GM23338 (cell line): ENCODE data around the gene RBM45. TPM values are rescaled to one million over a fixed set of nuclear protein-coding genes. Genes with fewer than 3 reads are reported as not detected.

ENCODE experiments used
- ATAC-seq: fragments of 200-7000 bp; cut with Tn5 transposase; 3 replicates; pipeline ENCODE4 v1.9.1; 2020
- DNase-seq: peaks from one replicate; pipeline ENCODE4 v3.0.0-alpha.2; 2015; ENCODE audit warnings: low spot score
- H2AFZ ChIP-seq: fragments of 200-600 bp; sonication (generic); 2 replicates; pipeline ENCODE4 v1.8.0; 2016; ENCODE audit warnings: antibody characterized with exemption, mild to moderate bottlenecking, moderate library complexity
- H3F3A ChIP-seq: fragments of 200-600 bp; sonication (generic); replicated peaks from 2 replicates; pipeline ENCODE4 v1.8.0; 2017; ENCODE audit warnings: antibody characterized with exemption, mixed run types, low read depth
- H3K27ac ChIP-seq: fragments of 200-600 bp; sonication (generic); 2 replicates; pipeline ENCODE4 v1.6.1; 2016; ENCODE audit warnings: low read depth
- H3K27me3 ChIP-seq: fragments of 200-600 bp; sonication (generic); 2 replicates; pipeline ENCODE4 v1.8.0; 2016; ENCODE audit warnings: mild to moderate bottlenecking, mixed run types, moderate library complexity; ENCODE audit not compliant: insufficient read depth
- H3K36me3 ChIP-seq: fragments of 200-600 bp; sonication (generic); 2 replicates; pipeline ENCODE4 v1.8.0; 2016; ENCODE audit warnings: mild to moderate bottlenecking; ENCODE audit not compliant: insufficient read depth
- H3K4me1 ChIP-seq: fragments of 200-600 bp; sonication (generic); 2 replicates; pipeline ENCODE4 v1.8.0; 2016; ENCODE audit warnings: mild to moderate bottlenecking, moderate library complexity; ENCODE audit not compliant: insufficient read depth
- H3K4me2 ChIP-seq: fragments of 200-600 bp; sonication (generic); 2 replicates; pipeline ENCODE4 v1.7.1; 2017; ENCODE audit warnings: mixed run types
- H3K4me3 ChIP-seq: fragments of 200-600 bp; sonication (generic); 2 replicates; pipeline ENCODE4 v1.6.1; 2016; ENCODE audit warnings: mixed run types
- H3K79me2 ChIP-seq: fragments of 200-600 bp; sonication (generic); replicated peaks from 2 replicates; pipeline ENCODE4 v1.8.0; 2017; ENCODE audit warnings: mild to moderate bottlenecking; ENCODE audit not compliant: insufficient read depth
- H3K9me2 ChIP-seq: fragments of 200-600 bp; sonication (generic); 2 replicates; pipeline ENCODE4 v1.8.0; 2017; ENCODE audit not compliant: insufficient read depth
- H4K20me1 ChIP-seq: fragments of 200-600 bp; sonication (generic); replicated peaks from 2 replicates; pipeline ENCODE4 v1.8.0; 2017; ENCODE audit warnings: mild to moderate bottlenecking; ENCODE audit not compliant: insufficient read depth
- H3K27ac Mint-ChIP-seq: 2 replicates; pipeline ENCODE4 v1.8.0; 2020; ENCODE audit warnings: inconsistent platforms, mild to moderate bottlenecking, moderate library complexity, mixed read lengths
- H3K27me3 Mint-ChIP-seq: 3 replicates; pipeline ENCODE4 v1.8.0; 2022; ENCODE audit warnings: low read depth, mild to moderate bottlenecking, moderate library complexity, mixed read lengths, inconsistent platforms; ENCODE audit not compliant: insufficient read depth, poor library complexity
- H3K36me3 Mint-ChIP-seq: 3 replicates; pipeline ENCODE4 v1.8.0; 2021; ENCODE audit warnings: low read depth, mild to moderate bottlenecking, inconsistent platforms, moderate library complexity, mixed read lengths
- H3K4me1 Mint-ChIP-seq: 3 replicates; pipeline ENCODE4 v1.8.0; 2020; ENCODE audit warnings: mild to moderate bottlenecking, inconsistent platforms, mixed read lengths
- H3K4me3 Mint-ChIP-seq: 3 replicates; pipeline ENCODE4 v1.8.0; 2021; ENCODE audit warnings: moderate library complexity, mild to moderate bottlenecking, inconsistent platforms, mixed read lengths
- H3K9me3 Mint-ChIP-seq: 3 replicates; pipeline ENCODE4 v1.8.0; 2020; ENCODE audit warnings: moderate library complexity, mild to moderate bottlenecking, inconsistent platforms, mixed read lengths
- EZH2 ChIP-seq: fragments of 200-600 bp; sonication (generic); IDR thresholded peaks from one replicate; pipeline ENCODE4 v1.8.0; 2017; ENCODE audit warnings: antibody characterized with exemption, mild to moderate bottlenecking, low read depth; ENCODE audit not compliant: unreplicated experiment
- EZH2phosphoT487 ChIP-seq: fragments of 200-600 bp; sonication (generic); IDR thresholded peaks from one replicate; pipeline ENCODE4 v1.8.1; 2018; ENCODE audit warnings: antibody characterized with exemption; ENCODE audit not compliant: unreplicated experiment
- POLR2AphosphoS5 ChIP-seq: IDR thresholded peaks from 2 replicates; pipeline ENCODE4 v1.6.1; 2016; ENCODE audit warnings: antibody characterized with exemption, low read depth
- polyA plus RNA-seq: library from polyadenylated mRNA; unstranded; fragments of >200 nt; fragmentation: Nextera tagmentation; extraction: Ambion mirVana; gene quantifications from 2 replicates; pipeline ENCODE4 v1.2.1, GENCODE V29; 2016
- total RNA-seq: library from RNA; depleted of rRNA; stranded (reverse); fragments of >200 nt; shearing (Covaris generic); gene quantifications from 2 replicates; pipeline ENCODE4 v1.2.3, GENCODE V29; 2014
- TF ChIP-seq, protein P1 (sequence below), 2 experiments: fragments of 200-600 bp in 1 of 2; sonication (generic) in 1 of 2; conservative IDR thresholded peaks; 2 replicates each; pipeline versions ENCODE4 v1.5.1 to v1.6.1; 2016 to 2017; ENCODE audit warnings: antibody characterized with exemption in 2 of 2, low read depth in 2 of 2, mild to moderate bottlenecking in 2 of 2, moderate library complexity in 1 of 2
- TF ChIP-seq, protein P2 (sequence below): IDR thresholded peaks from one replicate; pipeline ENCODE4 v1.6.1; 2018; ENCODE audit warnings: antibody characterized with exemption; ENCODE audit not compliant: unreplicated experiment
- TF ChIP-seq, protein P3 (sequence below): fragments of 250-450 bp; sonication (Bioruptor Pico); IDR thresholded peaks from 2 replicates; pipeline ENCODE4 v1.5.0; 2020; ENCODE audit warnings: mild to moderate bottlenecking, moderate library complexity

The RBM45 gene
- total and polyA plus RNA-seq, 2 experiments from 2014 or later: 15.8 to 17.1 TPM

DNA sequence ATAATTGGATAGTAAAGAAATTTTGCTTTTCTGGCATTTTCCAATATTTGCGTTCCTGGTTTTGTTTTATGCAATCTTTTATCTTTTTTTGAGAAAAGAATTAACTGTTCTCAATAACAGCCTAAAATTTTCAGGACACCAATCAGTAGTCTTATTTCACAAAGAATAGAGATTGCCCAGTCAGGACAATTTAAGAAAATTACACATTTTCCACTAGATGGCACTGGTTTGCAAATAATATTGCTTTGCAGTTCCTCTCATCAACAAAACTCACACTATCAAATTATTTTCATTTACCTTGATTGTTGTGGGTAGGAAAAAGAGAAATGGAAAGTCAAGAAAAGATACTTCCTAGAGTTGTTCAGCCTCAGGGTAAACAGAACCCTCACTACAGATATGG, 2.4 kb upstream of the RBM45 start:
- Mint-ChIP-seq H3K27me3 (peaks cover 6% of the 10 kb centered on the region), H3K27ac (no peak overlapping the region), H3K9me3 (no peaks in the 10 kb centered on the region), H3K4me1 (0 out of 3 replicates have a peak, but pooled peaks cover 3% of the 10 kb centered on the region), H3K4me3 (no peak overlapping the region), H3K36me3 (no peaks in the 10 kb centered on the region)
- ATAC-seq (no peak), DNase-seq (peak; percentile 74)
- TF ChIP-seq POLR2AphosphoS5: no peak
- TF ChIP-seq, protein P1, sequence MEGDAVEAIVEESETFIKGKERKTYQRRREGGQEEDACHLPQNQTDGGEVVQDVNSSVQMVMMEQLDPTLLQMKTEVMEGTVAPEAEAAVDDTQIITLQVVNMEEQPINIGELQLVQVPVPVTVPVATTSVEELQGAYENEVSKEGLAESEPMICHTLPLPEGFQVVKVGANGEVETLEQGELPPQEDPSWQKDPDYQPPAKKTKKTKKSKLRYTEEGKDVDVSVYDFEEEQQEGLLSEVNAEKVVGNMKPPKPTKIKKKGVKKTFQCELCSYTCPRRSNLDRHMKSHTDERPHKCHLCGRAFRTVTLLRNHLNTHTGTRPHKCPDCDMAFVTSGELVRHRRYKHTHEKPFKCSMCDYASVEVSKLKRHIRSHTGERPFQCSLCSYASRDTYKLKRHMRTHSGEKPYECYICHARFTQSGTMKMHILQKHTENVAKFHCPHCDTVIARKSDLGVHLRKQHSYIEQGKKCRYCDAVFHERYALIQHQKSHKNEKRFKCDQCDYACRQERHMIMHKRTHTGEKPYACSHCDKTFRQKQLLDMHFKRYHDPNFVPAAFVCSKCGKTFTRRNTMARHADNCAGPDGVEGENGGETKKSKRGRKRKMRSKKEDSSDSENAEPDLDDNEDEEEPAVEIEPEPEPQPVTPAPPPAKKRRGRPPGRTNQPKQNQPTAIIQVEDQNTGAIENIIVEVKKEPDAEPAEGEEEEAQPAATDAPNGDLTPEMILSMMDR (conservative IDR thresholded peaks at IDR 0.05; ENCODE audit: low read depth in 2 of 2): peak; percentile 60 to 73
- H3K27ac ChIP-seq: no peak overlapping the region
- H3K36me3 ChIP-seq: no peaks in the 10 kb centered on the region
- no peaks in the 10 kb centered on the region for H3K27me3 ChIP-seq
- no peak overlapping the region for H3K4me2 ChIP-seq
- H2AFZ ChIP-seq: no peak overlapping the region
- no peaks in the 10 kb centered on the region for H3K4me1 ChIP-seq
- no peaks in the 10 kb centered on the region for H3K9me2 ChIP-seq
- H3K4me3 ChIP-seq: no peak overlapping the region
- H3K79me2 ChIP-seq: peaks cover 9% of the 10 kb centered on the region; the same call in 1 of the 2 replicates
- H3F3A ChIP-seq: no peaks in the 10 kb centered on the region
- H4K20me1 ChIP-seq: no peaks in the 10 kb centered on the region

DNA sequence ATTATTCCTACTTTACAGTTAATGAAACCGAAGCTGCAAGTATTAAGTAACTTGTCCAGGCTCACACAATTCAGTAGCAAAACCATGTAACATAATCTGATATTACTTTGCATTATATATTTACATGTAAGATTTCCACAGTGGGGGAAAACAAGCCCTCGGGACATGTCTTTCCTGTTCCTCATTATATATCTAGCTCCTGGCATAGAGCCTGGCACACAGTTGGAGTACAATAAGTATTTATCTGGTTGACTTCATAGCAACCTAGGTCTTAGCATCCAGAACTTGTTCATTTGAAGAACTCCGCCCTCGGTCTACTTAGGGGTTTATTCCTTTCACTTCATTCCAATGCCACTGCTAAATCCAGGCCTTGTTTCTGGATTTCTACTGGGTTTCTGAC, 1.6 kb upstream of the RBM45 start:
- no peaks in the 10 kb centered on the region for H3K4me1 ChIP-seq
- no peak overlapping the region for H3K4me3 Mint-ChIP-seq

More for the DNA sequence above, 1.6 kb upstream of the RBM45 start:
- H3K79me2 ChIP-seq: peaks cover 9% of the 10 kb centered on the region; the same call in 1 of the 2 replicates
- no peak for DNase-seq
- no peak for ATAC-seq
- no peak overlapping the region for H2AFZ ChIP-seq
- no peak overlapping the region for H3K4me2 ChIP-seq
- Mint-ChIP-seq H3K9me3 (no peaks in the 10 kb centered on the region), H3K4me1 (0 out of 3 replicates have a peak, but pooled peaks cover 3% of the 10 kb centered on the region), H3K36me3 (no peaks in the 10 kb centered on the region), H3K27ac (no peak overlapping the region), H3K27me3 (peaks cover 6% of the 10 kb centered on the region)
- H3F3A ChIP-seq: no peaks in the 10 kb centered on the region
- H3K36me3 ChIP-seq: no peaks in the 10 kb centered on the region
- H3K27ac ChIP-seq: no peak overlapping the region
- no peaks in the 10 kb centered on the region for H3K27me3 ChIP-seq
- H4K20me1 ChIP-seq: no peaks in the 10 kb centered on the region
- H3K4me3 ChIP-seq: no peak overlapping the region
- TF ChIP-seq, protein P2, sequence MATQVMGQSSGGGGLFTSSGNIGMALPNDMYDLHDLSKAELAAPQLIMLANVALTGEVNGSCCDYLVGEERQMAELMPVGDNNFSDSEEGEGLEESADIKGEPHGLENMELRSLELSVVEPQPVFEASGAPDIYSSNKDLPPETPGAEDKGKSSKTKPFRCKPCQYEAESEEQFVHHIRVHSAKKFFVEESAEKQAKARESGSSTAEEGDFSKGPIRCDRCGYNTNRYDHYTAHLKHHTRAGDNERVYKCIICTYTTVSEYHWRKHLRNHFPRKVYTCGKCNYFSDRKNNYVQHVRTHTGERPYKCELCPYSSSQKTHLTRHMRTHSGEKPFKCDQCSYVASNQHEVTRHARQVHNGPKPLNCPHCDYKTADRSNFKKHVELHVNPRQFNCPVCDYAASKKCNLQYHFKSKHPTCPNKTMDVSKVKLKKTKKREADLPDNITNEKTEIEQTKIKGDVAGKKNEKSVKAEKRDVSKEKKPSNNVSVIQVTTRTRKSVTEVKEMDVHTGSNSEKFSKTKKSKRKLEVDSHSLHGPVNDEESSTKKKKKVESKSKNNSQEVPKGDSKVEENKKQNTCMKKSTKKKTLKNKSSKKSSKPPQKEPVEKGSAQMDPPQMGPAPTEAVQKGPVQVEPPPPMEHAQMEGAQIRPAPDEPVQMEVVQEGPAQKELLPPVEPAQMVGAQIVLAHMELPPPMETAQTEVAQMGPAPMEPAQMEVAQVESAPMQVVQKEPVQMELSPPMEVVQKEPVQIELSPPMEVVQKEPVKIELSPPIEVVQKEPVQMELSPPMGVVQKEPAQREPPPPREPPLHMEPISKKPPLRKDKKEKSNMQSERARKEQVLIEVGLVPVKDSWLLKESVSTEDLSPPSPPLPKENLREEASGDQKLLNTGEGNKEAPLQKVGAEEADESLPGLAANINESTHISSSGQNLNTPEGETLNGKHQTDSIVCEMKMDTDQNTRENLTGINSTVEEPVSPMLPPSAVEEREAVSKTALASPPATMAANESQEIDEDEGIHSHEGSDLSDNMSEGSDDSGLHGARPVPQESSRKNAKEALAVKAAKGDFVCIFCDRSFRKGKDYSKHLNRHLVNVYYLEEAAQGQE: no peak
- TF ChIP-seq EZH2phosphoT487: no peak
- no peak for TF ChIP-seq EZH2
- TF ChIP-seq, protein P3, sequence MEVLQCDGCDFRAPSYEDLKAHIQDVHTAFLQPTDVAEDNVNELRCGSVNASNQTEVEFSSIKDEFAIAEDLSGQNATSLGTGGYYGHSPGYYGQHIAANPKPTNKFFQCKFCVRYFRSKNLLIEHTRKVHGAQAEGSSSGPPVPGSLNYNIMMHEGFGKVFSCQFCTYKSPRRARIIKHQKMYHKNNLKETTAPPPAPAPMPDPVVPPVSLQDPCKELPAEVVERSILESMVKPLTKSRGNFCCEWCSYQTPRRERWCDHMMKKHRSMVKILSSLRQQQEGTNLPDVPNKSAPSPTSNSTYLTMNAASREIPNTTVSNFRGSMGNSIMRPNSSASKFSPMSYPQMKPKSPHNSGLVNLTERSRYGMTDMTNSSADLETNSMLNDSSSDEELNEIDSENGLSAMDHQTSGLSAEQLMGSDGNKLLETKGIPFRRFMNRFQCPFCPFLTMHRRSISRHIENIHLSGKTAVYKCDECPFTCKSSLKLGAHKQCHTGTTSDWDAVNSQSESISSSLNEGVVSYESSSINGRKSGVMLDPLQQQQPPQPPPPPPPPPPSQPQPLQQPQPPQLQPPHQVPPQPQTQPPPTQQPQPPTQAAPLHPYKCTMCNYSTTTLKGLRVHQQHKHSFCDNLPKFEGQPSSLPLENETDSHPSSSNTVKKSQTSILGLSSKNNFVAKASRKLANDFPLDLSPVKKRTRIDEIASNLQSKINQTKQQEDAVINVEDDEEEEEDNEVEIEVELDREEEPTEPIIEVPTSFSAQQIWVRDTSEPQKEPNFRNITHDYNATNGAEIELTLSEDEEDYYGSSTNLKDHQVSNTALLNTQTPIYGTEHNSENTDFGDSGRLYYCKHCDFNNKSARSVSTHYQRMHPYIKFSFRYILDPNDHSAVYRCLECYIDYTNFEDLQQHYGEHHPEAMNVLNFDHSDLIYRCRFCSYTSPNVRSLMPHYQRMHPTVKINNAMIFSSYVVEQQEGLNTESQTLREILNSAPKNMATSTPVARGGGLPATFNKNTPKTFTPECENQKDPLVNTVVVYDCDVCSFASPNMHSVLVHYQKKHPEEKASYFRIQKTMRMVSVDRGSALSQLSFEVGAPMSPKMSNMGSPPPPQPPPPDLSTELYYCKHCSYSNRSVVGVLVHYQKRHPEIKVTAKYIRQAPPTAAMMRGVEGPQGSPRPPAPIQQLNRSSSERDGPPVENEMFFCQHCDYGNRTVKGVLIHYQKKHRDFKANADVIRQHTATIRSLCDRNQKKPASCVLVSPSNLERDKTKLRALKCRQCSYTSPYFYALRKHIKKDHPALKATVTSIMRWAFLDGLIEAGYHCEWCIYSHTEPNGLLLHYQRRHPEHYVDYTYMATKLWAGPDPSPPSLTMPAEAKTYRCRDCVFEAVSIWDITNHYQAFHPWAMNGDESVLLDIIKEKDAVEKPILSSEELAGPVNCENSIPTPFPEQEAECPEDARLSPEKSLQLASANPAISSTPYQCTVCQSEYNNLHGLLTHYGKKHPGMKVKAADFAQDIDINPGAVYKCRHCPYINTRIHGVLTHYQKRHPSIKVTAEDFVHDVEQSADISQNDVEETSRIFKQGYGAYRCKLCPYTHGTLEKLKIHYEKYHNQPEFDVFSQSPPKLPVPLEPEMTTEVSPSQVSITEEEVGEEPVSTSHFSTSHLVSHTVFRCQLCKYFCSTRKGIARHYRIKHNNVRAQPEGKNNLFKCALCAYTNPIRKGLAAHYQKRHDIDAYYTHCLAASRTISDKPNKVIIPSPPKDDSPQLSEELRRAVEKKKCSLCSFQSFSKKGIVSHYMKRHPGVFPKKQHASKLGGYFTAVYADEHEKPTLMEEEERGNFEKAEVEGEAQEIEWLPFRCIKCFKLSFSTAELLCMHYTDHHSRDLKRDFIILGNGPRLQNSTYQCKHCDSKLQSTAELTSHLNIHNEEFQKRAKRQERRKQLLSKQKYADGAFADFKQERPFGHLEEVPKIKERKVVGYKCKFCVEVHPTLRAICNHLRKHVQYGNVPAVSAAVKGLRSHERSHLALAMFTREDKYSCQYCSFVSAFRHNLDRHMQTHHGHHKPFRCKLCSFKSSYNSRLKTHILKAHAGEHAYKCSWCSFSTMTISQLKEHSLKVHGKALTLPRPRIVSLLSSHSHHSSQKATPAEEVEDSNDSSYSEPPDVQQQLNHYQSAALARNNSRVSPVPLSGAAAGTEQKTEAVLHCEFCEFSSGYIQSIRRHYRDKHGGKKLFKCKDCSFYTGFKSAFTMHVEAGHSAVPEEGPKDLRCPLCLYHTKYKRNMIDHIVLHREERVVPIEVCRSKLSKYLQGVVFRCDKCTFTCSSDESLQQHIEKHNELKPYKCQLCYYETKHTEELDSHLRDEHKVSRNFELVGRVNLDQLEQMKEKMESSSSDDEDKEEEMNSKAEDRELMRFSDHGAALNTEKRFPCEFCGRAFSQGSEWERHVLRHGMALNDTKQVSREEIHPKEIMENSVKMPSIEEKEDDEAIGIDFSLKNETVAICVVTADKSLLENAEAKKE (CRISPR knock-in tag): no peak
- H3K9me2 ChIP-seq: no peaks in the 10 kb centered on the region
